AG08396 (cell line): ENCODE measurements around the gene HIC1.
A peak's percentile ranks its signal among the peaks of the same experiment; 100 is the strongest.

ENCODE experiments used
- DNase-seq: peaks from one replicate; pipeline ENCODE4 v3.0.0; 2012; ENCODE audit warnings: low spot score, mixed read lengths

HIC1 gene

GRCh38 chr17:2060681-2061440 lies 6.0 kb downstream of the HIC1 start:
- DNase-seq: no peak

GRCh38 chr17:2061441-2061958 lies 6.6 kb downstream of the HIC1 start:
- DNase-seq: no peak

- DNase-seq: no peak
Observed at GRCh38 chr17:2062571-2063183, 7.8 kb downstream of the HIC1 start.

GRCh38 chr17:2063261-2064146 lies 8.6 kb downstream of the HIC1 start:
- no peak for DNase-seq

- DNase-seq: no peak
Observed at GRCh38 chr17:2064147-2064489, 9.2 kb downstream of the HIC1 start.

- no peak for DNase-seq
Observed at GRCh38 chr17:2064520-2064971, 9.6 kb downstream of the HIC1 start.

GRCh38 chr17:2064980-2065785 lies 10.3 kb downstream of the HIC1 start:
- DNase-seq: no peak

- no peak for DNase-seq
Observed at GRCh38 chr17:2065949-2066400, 11.1 kb downstream of the HIC1 start.

- no peak for DNase-seq
Observed at GRCh38 chr17:2067048-2067561, 12.2 kb downstream of the HIC1 start.

- DNase-seq: no peak
Observed at GRCh38 chr17:2067608-2068024, 12.7 kb downstream of the HIC1 start.

- peak; percentile 73 for DNase-seq
Observed at GRCh38 chr17:2068031-2068518, 13.2 kb downstream of the HIC1 start.

GRCh38 chr17:2068519-2069051 lies 13.7 kb downstream of the HIC1 start:
- DNase-seq: no peak

- DNase-seq: no peak
Observed at GRCh38 chr17:2070241-2071023, 15.5 kb downstream of the HIC1 start.

GRCh38 chr17:2071024-2071385 lies 16.1 kb downstream of the HIC1 start:
- no peak for DNase-seq

- DNase-seq: peak; percentile 77
Observed at GRCh38 chr17:2071455-2072281, 16.8 kb downstream of the HIC1 start.

GRCh38 chr17:2074919-2075318 lies 20.0 kb downstream of the HIC1 start:
- no peak for DNase-seq

- DNase-seq: no peak
Observed at GRCh38 chr17:2075336-2076086, 20.6 kb downstream of the HIC1 start.
